AG04450 (cell line): ENCODE data around the gene MCU. TPM values are rescaled to one million over a fixed set of nuclear protein-coding genes. Genes with fewer than 3 reads are reported as not detected.

Source experiments
- CTCF ChIA-PET: fragments of 300-600, 350-600 bp; formaldehyde crosslinking; extraction: SDS; loops from one replicate; lab custom pipeline; 2022; ENCODE audit warnings: antibody characterized with exemption, inconsistent platforms; lab: Charles Lee
- POLR2A ChIA-PET: fragments of 350-600 bp; formaldehyde crosslinking; extraction: SDS; loops from one replicate; lab custom pipeline; 2021; ENCODE audit warnings: antibody characterized with exemption, inconsistent platforms; lab: Yijun Ruan, JAX
- DNase-seq: peaks from one replicate; pipeline ENCODE4 v3.0.0-alpha.2; 2011; ENCODE audit warnings: low read depth, low spot score
- H3K27ac ChIP-seq: one replicate; pipeline ENCODE4 v1.5.1; 2012; ENCODE audit warnings: low read depth, low read length, control low read depth
- H3K27me3 ChIP-seq: one replicate; pipeline ENCODE4 v1.6.0; 2012; ENCODE audit warnings: low read length; ENCODE audit not compliant: control insufficient read depth, insufficient read depth
- H3K4me3 ChIP-seq: 2 replicates; pipeline ENCODE4 v1.5.1; 2011; ENCODE audit warnings: mild to moderate bottlenecking, low read depth, low read length, control low read depth
- H3K9me3 ChIP-seq: 2 replicates; pipeline ENCODE4 v1.5.1; 2012; ENCODE audit warnings: low read length; ENCODE audit not compliant: control insufficient read depth, insufficient read depth
- CTCF ChIP-seq: IDR thresholded peaks from 2 replicates; pipeline ENCODE4 v1.5.1; 2011; ENCODE audit warnings: low read depth, low read length, control low read depth, inconsistent platforms
- polyA plus RNA-seq: library from polyadenylated mRNA; depleted of rRNA; stranded (reverse); fragments of >200 nt; gene quantifications from 2 replicates; pipeline ENCODE4 v1.2.3, GENCODE V29; 2011

The MCU gene
- polyA plus RNA-seq, 1 experiment: 104 TPM

GRCh38 chr10:72924351-72924750 lies 232.4 kb downstream of the MCU start:
- peaks cover 12% of the 10 kb centered on the region for H3K27me3 ChIP-seq
- no peak overlapping the region for H3K27ac ChIP-seq
- H3K9me3 ChIP-seq: no peaks in the 10 kb centered on the region
- H3K4me3 ChIP-seq: no peak overlapping the region
- DNase-seq: no peak
- CTCF ChIA-PET: no interaction called here
- POLR2A ChIA-PET: no interaction called here
- no peak for TF ChIP-seq CTCF

GRCh38 chr10:72925951-72926465 lies 234.1 kb downstream of the MCU start:
- POLR2A ChIA-PET: no interaction called here
- no peak overlapping the region for H3K27ac ChIP-seq
- H3K27me3 ChIP-seq: peaks cover 9% of the 10 kb centered on the region
- H3K4me3 ChIP-seq: no peak overlapping the region
- no peak for TF ChIP-seq CTCF
- CTCF ChIA-PET: no interaction called here
- no peak for DNase-seq
- H3K9me3 ChIP-seq: no peaks in the 10 kb centered on the region

- Histone ChIP-seq H3K27ac (no peak overlapping the region), H3K27me3 (peaks cover 10% of the 10 kb centered on the region), H3K9me3 (no peaks in the 10 kb centered on the region), H3K4me3 (no peak overlapping the region)
- TF ChIP-seq CTCF: no peak
- ChIA-PET CTCF (no interaction called here), POLR2A (no interaction called here)
- no peak for DNase-seq
These were observed 235.5 kb downstream of the MCU start for GRCh38 chr10:72927485-72927884.

GRCh38 chr10:72928798-72929197 lies 236.9 kb downstream of the MCU start:
- ChIA-PET CTCF (no interaction called here), POLR2A (no interaction called here)
- TF ChIP-seq CTCF: no peak
- DNase-seq: no peak
- Histone ChIP-seq H3K9me3 (no peaks in the 10 kb centered on the region), H3K4me3 (no peak overlapping the region), H3K27ac (no peak overlapping the region), H3K27me3 (peaks cover 6% of the 10 kb centered on the region)

GRCh38 chr10:72930276-72930675 lies 238.3 kb downstream of the MCU start:
- Histone ChIP-seq H3K9me3 (no peaks in the 10 kb centered on the region), H3K27ac (no peak overlapping the region), H3K4me3 (no peak overlapping the region), H3K27me3 (peaks cover 2% of the 10 kb centered on the region)
- CTCF ChIA-PET: no interaction called here
- no peak for TF ChIP-seq CTCF
- no peak for DNase-seq
- POLR2A ChIA-PET: no interaction called here
